Prostate gland (tissue), 2 donors: ENCODE results near the gene STAT5B. TPM values are rescaled to one million over a fixed set of nuclear protein-coding genes. Genes with fewer than 3 reads are reported as not detected.
"Not testable (repeated sequence)": the region's sequence is repeated elsewhere in the genome, so short reads cannot be mapped to it uniquely, and the experiment has no call there.

Experiments
- DNase-seq: peaks from one replicate; pipeline ENCODE4 v3.0.0-alpha.2; 2019; ENCODE audit warnings: low spot score
- H3K27ac ChIP-seq, 2 donors: fragments of 200-600 bp; sonication (generic); 2 replicates each; pipeline ENCODE4 v1.5.1; 2017 to 2019
- H3K27me3 ChIP-seq: fragments of 200-600 bp; sonication (generic); replicated peaks from 2 replicates; pipeline ENCODE4 v1.5.1; 2019; ENCODE audit not compliant: insufficient read depth
- H3K36me3 ChIP-seq, 2 donors: fragments of 200-600 bp; sonication (generic); 1 replicate in 1 of 2; 2 replicates in 1 of 2; pipeline versions ENCODE4 v1.5.1 to v1.8.1; 2017 to 2019
- H3K4me1 ChIP-seq: fragments of 200-600 bp; sonication (generic); replicated peaks from 2 replicates; pipeline ENCODE4 v1.5.1; 2019
- H3K4me3 ChIP-seq, 2 donors: fragments of 200-600 bp; sonication (generic); 2 replicates each; pipeline ENCODE4 v1.5.1; 2017 to 2019
- H3K9me3 ChIP-seq: fragments of 200-600 bp; sonication (generic); 2 replicates; pipeline ENCODE4 v1.5.1; 2017
- CTCF ChIP-seq, 4 experiments: fragments of 200-600 bp in 2 of 4; fragments of 450-650 bp in 2 of 4; sonication (generic) in 2 of 4; IDR thresholded peaks; 1 replicate in 3 of 4; 2 replicates in 1 of 4; pipeline ENCODE4 v1.5.1; 2016 to 2019; ENCODE audit warnings: antibody characterized with exemption in 4 of 4, mild to moderate bottlenecking in 2 of 4, moderate library complexity in 2 of 4
- POLR2A ChIP-seq: fragments of 450-650 bp; IDR thresholded peaks from one replicate; pipeline ENCODE4 v1.6.1; 2016; ENCODE audit warnings: antibody characterized with exemption, mild to moderate bottlenecking
- POLR2AphosphoS5 ChIP-seq: sonication (generic); formaldehyde crosslinking; IDR thresholded peaks from one replicate; pipeline ENCODE4 v1.6.1; 2017; ENCODE audit warnings: antibody characterized with exemption
- WGBS: methylation state at CpG from one replicate; pipeline ENCODE4 v1.1.5; 2018; 5-methylcytosine and 5-hydroxymethylcytosine counted together
- intact Hi-C: fragments of 100-400 bp; cut with DNase I; formaldehyde crosslinking; loops from one replicate; pipeline ENCODE4 v1.14.2; 2022
- total RNA-seq, 2 donors: library from RNA; depleted of rRNA; stranded (reverse); fragments of >200 nt; gene quantifications; one replicate each; pipeline ENCODE4 v1.1.0, GENCODE V29; 2016

The STAT5B gene
- total RNA-seq, 2 donors from 2014 or later: 58.0 to 83.8 TPM

- peaks cover 0 to 18% of the 10 kb centered on the region in 2 donors for H3K36me3 ChIP-seq
- no peaks in the 10 kb centered on the region for H3K4me1 ChIP-seq
- no peak overlapping the region for H3K4me3 ChIP-seq
- intact Hi-C loops: no loop called here
- 79% methylated on average over 3 of the region's 3 CpGs for WGBS
- no peak overlapping the region for H3K27ac ChIP-seq
- H3K27me3 ChIP-seq: no peaks in the 10 kb centered on the region
- TF ChIP-seq CTCF (IDR thresholded peaks at IDR 0.05) (no peak), POLR2AphosphoS5 (no peak), POLR2A (no peak)
- DNase-seq: no peak
- no peaks in the 10 kb centered on the region for H3K9me3 ChIP-seq
Measured at GRCh38 chr17:42303694-42304093, 27.5 kb upstream of the STAT5B start.

GRCh38 chr17:42301022-42301421, 24.8 kb upstream of the STAT5B start:
- Histone ChIP-seq H3K4me1 (no peaks in the 10 kb centered on the region), H3K27ac (no peak overlapping the region), H3K4me3 (no peak overlapping the region), H3K9me3 (no peaks in the 10 kb centered on the region), H3K27me3 (no peaks in the 10 kb centered on the region), H3K36me3 (peaks cover 0 to 18% of the 10 kb centered on the region in 2 donors)
- 81% methylated on average over 9 of the region's 9 CpGs for WGBS
- TF ChIP-seq POLR2AphosphoS5 (no peak), POLR2A (no peak), CTCF (IDR thresholded peaks at IDR 0.05) (no peak)
- DNase-seq: no peak
- intact Hi-C loops: no loop called here

GRCh38 chr17:42299913-42300312, 23.7 kb upstream of the STAT5B start:
- DNase-seq, H3K4me1 ChIP-seq, H3K4me3 ChIP-seq, intact Hi-C loops, H3K27ac ChIP-seq, H3K9me3 ChIP-seq, H3K27me3 ChIP-seq: not testable (repeated sequence)
- WGBS: no CpG with 5 or more reads among the region's 17 CpGs
- H3K36me3 ChIP-seq: peaks cover 0 to 18% of the 10 kb centered on the region in 2 donors

GRCh38 chr17:42299361-42299760, 23.2 kb upstream of the STAT5B start:
- DNase-seq, intact Hi-C loops, H3K27me3 ChIP-seq, H3K4me3 ChIP-seq, H3K4me1 ChIP-seq, H3K9me3 ChIP-seq, H3K27ac ChIP-seq: not testable (repeated sequence)
- H3K36me3 ChIP-seq: peaks cover 0 to 18% of the 10 kb centered on the region in 2 donors
- 94% methylated on average over 7 of the region's 10 CpGs for WGBS

GRCh38 chr17:42297775-42298174, 21.6 kb upstream of the STAT5B start:
- DNase-seq, H3K4me1 ChIP-seq, H3K4me3 ChIP-seq, H3K9me3 ChIP-seq, H3K27ac ChIP-seq, intact Hi-C loops, H3K27me3 ChIP-seq: not testable (repeated sequence)
- 78% methylated on average over 10 of the region's 10 CpGs for WGBS
- H3K36me3 ChIP-seq: peaks cover 0 to 18% of the 10 kb centered on the region in 2 donors

GRCh38 chr17:42296012-42296411, 19.8 kb upstream of the STAT5B start:
- Histone ChIP-seq H3K9me3 (no peaks in the 10 kb centered on the region), H3K4me1 (no peaks in the 10 kb centered on the region), H3K4me3 (no peak overlapping the region), H3K36me3 (peaks cover 0 to 3% of the 10 kb centered on the region in 2 donors), H3K27ac (no peak overlapping the region), H3K27me3 (no peaks in the 10 kb centered on the region)
- DNase-seq: no peak
- intact Hi-C loops: no loop called here
- TF ChIP-seq POLR2A (no peak), CTCF (IDR thresholded peaks at IDR 0.05) (no peak), POLR2AphosphoS5 (no peak)
- WGBS: 94% methylated on average over 3 of the region's 3 CpGs
